Measurements from ENCODE around the gene CCDC141.

- TF ChIP-seq, protein P1, sequence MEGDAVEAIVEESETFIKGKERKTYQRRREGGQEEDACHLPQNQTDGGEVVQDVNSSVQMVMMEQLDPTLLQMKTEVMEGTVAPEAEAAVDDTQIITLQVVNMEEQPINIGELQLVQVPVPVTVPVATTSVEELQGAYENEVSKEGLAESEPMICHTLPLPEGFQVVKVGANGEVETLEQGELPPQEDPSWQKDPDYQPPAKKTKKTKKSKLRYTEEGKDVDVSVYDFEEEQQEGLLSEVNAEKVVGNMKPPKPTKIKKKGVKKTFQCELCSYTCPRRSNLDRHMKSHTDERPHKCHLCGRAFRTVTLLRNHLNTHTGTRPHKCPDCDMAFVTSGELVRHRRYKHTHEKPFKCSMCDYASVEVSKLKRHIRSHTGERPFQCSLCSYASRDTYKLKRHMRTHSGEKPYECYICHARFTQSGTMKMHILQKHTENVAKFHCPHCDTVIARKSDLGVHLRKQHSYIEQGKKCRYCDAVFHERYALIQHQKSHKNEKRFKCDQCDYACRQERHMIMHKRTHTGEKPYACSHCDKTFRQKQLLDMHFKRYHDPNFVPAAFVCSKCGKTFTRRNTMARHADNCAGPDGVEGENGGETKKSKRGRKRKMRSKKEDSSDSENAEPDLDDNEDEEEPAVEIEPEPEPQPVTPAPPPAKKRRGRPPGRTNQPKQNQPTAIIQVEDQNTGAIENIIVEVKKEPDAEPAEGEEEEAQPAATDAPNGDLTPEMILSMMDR (IDR thresholded peaks at IDR 0.05; ENCODE audit: insufficient read depth, low read length): no peak
- TF ChIP-seq POLR2AphosphoS5 (IDR thresholded peaks at IDR 0.05; ENCODE audit: low read depth) (no peak), GABPA (IDR thresholded peaks at IDR 0.05; ENCODE audit: low read depth) (no peak)
Observed at GRCh38 chr2:178846458-178846802, 203.5 kb downstream of the CCDC141 start.
